Body of pancreas (tissue), 4 donors: ENCODE data around the gene TNNC1. TPM values are rescaled to one million over a fixed set of nuclear protein-coding genes. Genes with fewer than 3 reads are reported as not detected.

Experiments
- ATAC-seq: fragments of 150-250 bp; one replicate; pipeline ENCODE4 v1.9.1; 2016
- DNase-seq, 4 donors: peaks; one replicate each; pipeline ENCODE4 v3.0.0-alpha.2; 2019
- H3K27ac ChIP-seq, 4 donors: fragments of 200-600 bp; sonication (generic); 1 replicate in 3 of 4; 2 replicates in 1 of 4; pipeline versions ENCODE4 v1.5.1 to v1.6.1; 2016 to 2019; ENCODE audit warnings: mild to moderate bottlenecking in 1 of 4, mixed read lengths in 1 of 4, moderate library complexity in 1 of 4
- H3K27me3 ChIP-seq, 2 donors: fragments of 200-600 bp; sonication (generic); one replicate each; pipeline ENCODE4 v1.6.0; 2016; ENCODE audit warnings: mild to moderate bottlenecking in 1 of 2
- H3K36me3 ChIP-seq, 2 donors: fragments of 200-600 bp; sonication (generic); replicated peaks in 1 of 2; 2 replicates each; pipeline ENCODE4 v1.5.1; 2016; ENCODE audit warnings: low read depth in 2 of 2; ENCODE audit not compliant: insufficient read depth in 1 of 2
- H3K4me1 ChIP-seq: fragments of 200-600 bp; sonication (generic); one replicate; pipeline ENCODE4 v1.6.0; 2016
- H3K4me3 ChIP-seq, 2 donors: fragments of 200-600 bp; sonication (generic); 1 replicate in 1 of 2; 2 replicates in 1 of 2; pipeline ENCODE4 v1.5.1; 2016 to 2019
- H3K9me3 ChIP-seq, 3 donors: fragments of 200-600 bp; sonication (generic); 1 replicate in 2 of 3; 2 replicates in 1 of 3; pipeline ENCODE4 v1.5.1; 2016
- CTCF ChIP-seq, 7 experiments: fragments of 450-650 bp in 4 of 7; fragments of 200-600 bp in 3 of 7; sonication (generic) in 3 of 7; IDR thresholded peaks; one replicate each; pipeline ENCODE4 v1.5.1; 2016 to 2019; ENCODE audit warnings: antibody characterized with exemption in 7 of 7
- POLR2A ChIP-seq, 3 donors: fragments of 450-650 bp; IDR thresholded peaks; one replicate each; pipeline ENCODE4 v1.6.1; 2016; ENCODE audit warnings: antibody characterized with exemption in 3 of 3, mild to moderate bottlenecking in 2 of 3
- WGBS, 2 donors: methylation state at CpG; one replicate each; pipeline ENCODE4 v1.1.5; 2017; 5-methylcytosine and 5-hydroxymethylcytosine counted together
- intact Hi-C: fragments of 100-400 bp; cut with DNase I; formaldehyde crosslinking; loops from one replicate; pipeline ENCODE4 v1.15.1; 2023
- total RNA-seq, 2 donors: library from RNA; depleted of rRNA; stranded (reverse); fragments of >200 nt; gene quantifications; one replicate each; pipeline ENCODE4 v1.1.0, GENCODE V29; 2016

The TNNC1 gene
- total RNA-seq, 2 donors from 2014 or later: 0.99 to 10.4 TPM

- intact Hi-C loops: loop anchor here (10.0 kb wide), 1 partner anchor 80 kb away; the partner anchor contains the start of genes NT5DC2 and UQCC5
- DNase-seq (no peak), ATAC-seq (no peak)
- H3K9me3 ChIP-seq: no peaks in the 10 kb centered on the region
- TF ChIP-seq POLR2A (IDR thresholded peaks at IDR 0.05) (no peak), CTCF (IDR thresholded peaks at IDR 0.05) (no peak)
- WGBS, 2 donors: 13 to 19% methylated on average over 11 of the region's 11 CpGs
- peak overlapping the region; percentile 69 to 88 for H3K4me3 ChIP-seq
- H3K4me1 ChIP-seq: peaks cover 45% of the 10 kb centered on the region
- H3K27me3 ChIP-seq: no peaks in the 10 kb centered on the region
- H3K27ac ChIP-seq: peak overlapping the region; percentile 81 to 93 (median 92)
- peaks cover 0 to 6% of the 10 kb centered on the region in 2 donors for H3K36me3 ChIP-seq
Observed at GRCh38 chr3:52454938-52455282, 1.1 kb upstream of the TNNC1 start.

GRCh38 chr3:52454250-52454937 is 553 bp upstream of the TNNC1 start:
- Histone ChIP-seq H3K36me3 (peaks cover 0 to 6% of the 10 kb centered on the region in 2 donors), H3K4me3 (no peak overlapping the region), H3K4me1 (peaks cover 49% of the 10 kb centered on the region), H3K27ac (peak overlapping the region; percentile 81 to 93 (median 92)), H3K9me3 (no peaks in the 10 kb centered on the region), H3K27me3 (no peaks in the 10 kb centered on the region)
- intact Hi-C loops: loop anchor here (10.0 kb wide), 1 partner anchor 80 kb away; the partner anchor contains the start of genes NT5DC2 and UQCC5
- DNase-seq (peak in 2 of 4 donors; percentile 38), ATAC-seq (no peak)
- no peak for TF ChIP-seq CTCF (IDR thresholded peaks at IDR 0.05)
- no peak for TF ChIP-seq POLR2A (IDR thresholded peaks at IDR 0.05)
- 36 to 38% methylated on average over 7 to 8 of the region's 8 CpGs for WGBS, 2 donors

DNA sequence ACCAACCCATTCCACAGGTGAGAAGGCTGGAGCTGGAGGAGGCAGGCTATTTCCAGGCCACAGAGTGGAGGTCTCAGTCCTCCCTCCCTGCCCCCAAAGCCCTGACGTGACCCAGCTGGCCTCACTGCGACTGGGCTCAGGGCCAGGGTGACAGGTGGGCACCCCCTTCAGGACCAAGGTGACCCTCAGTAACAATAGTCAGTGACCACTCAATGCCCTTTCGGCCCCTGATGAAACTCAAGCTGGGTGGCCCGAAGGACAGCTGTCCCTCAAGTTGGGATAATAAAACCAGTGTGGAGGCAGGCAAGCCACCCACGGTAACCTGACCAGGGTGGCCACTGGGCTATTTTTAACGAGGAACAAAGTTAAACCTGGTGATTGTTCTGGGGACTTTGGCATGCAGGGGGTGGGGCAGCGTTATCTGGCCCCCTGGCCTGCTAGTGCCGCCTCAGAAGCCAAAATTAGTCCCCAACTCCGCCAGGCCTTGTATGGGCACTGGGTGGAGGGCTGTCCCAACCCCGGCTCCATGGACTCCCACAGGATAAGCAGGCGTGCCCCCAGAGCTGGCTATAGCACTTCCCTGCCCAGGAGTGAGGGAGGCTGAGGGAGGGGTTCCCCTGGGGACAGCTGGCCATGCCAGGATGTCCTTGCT is 1.1 kb downstream of the TNNC1 start:
- intact Hi-C loops: loop anchor here (10.0 kb wide), 1 partner anchor 82 kb away; the partner anchor contains the start of genes NT5DC2 and UQCC5
- Histone ChIP-seq H3K9me3 (no peaks in the 10 kb centered on the region), H3K27ac (no peak overlapping the region), H3K27me3 (no peaks in the 10 kb centered on the region), H3K36me3 (no peaks in the 10 kb centered on the region), H3K4me3 (no peak overlapping the region), H3K4me1 (peaks cover 49% of the 10 kb centered on the region)
- TF ChIP-seq POLR2A (IDR thresholded peaks at IDR 0.05) (no peak), CTCF (IDR thresholded peaks at IDR 0.05) (no peak)
- DNase-seq: no peak
- ATAC-seq: no peak
- 56 to 64% methylated on average over 9 to 10 of the region's 11 CpGs for WGBS, 2 donors

DNA sequence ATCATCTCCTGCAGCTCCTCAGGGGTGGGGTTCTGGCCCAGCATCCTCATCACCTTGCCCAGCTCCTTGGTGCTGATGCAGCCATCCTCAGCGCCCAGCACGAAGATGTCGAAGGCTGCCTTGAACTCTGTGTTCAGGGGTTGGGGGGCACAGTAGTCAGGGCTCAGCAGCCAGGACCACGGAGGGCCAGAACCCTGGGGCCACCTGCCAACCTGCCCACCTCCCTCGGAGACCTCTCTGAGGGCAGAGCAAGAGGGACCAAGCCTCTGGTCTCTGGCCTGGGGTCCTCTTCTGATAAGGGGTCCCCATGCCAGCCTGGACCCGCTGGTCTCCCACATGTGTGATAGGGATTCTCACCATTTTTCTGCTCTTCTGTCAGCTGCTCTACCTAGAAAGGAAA is 1.7 kb downstream of the TNNC1 start:
- H3K9me3 ChIP-seq: no peaks in the 10 kb centered on the region
- peaks cover 49% of the 10 kb centered on the region for H3K4me1 ChIP-seq
- DNase-seq (no peak), ATAC-seq (no peak)
- TF ChIP-seq POLR2A (IDR thresholded peaks at IDR 0.05): no peak
- no peak for TF ChIP-seq CTCF (IDR thresholded peaks at IDR 0.05)
- H3K4me3 ChIP-seq: no peak overlapping the region
- no peaks in the 10 kb centered on the region for H3K36me3 ChIP-seq
- H3K27me3 ChIP-seq: no peaks in the 10 kb centered on the region
- WGBS, 2 donors: 83 to 96% methylated on average over 5 of the region's 6 CpGs
- intact Hi-C loops: loop anchor here (10.0 kb wide), 1 partner anchor 83 kb away; the partner anchor contains the start of genes NT5DC2 and UQCC5
- no peak overlapping the region for H3K27ac ChIP-seq
